Trophoblast cell (in vitro differentiated cells and primary cell): ENCODE data around the gene OR2D3.
A peak's percentile ranks its signal among the peaks of the same experiment; 100 is the strongest.

ENCODE experiments used
- DNase-seq, 2 donors: peaks; one replicate each; pipeline ENCODE4 v3.0.0-alpha.2; 2016
- H2AFZ ChIP-seq: 2 replicates; pipeline ENCODE4 v1.6.1; 2013; ENCODE audit warnings: low read length, moderate library complexity, mild to moderate bottlenecking; ENCODE audit not compliant: insufficient read depth, poor library complexity
- H2AK5ac ChIP-seq: 2 replicates; pipeline ENCODE4 v1.6.1; 2013; ENCODE audit warnings: mild to moderate bottlenecking, low read length
- H2BK120ac ChIP-seq: 2 replicates; pipeline ENCODE4 v1.6.1; 2013; ENCODE audit warnings: low read length, mild to moderate bottlenecking, moderate library complexity; ENCODE audit not compliant: insufficient read depth, poor library complexity
- H2BK12ac ChIP-seq: 2 replicates; pipeline ENCODE4 v1.6.1; 2013; ENCODE audit warnings: mild to moderate bottlenecking, low read length, moderate library complexity
- H2BK5ac ChIP-seq: 2 replicates; pipeline ENCODE4 v1.6.1; 2013; ENCODE audit warnings: low read length, low read depth, moderate library complexity, mild to moderate bottlenecking; ENCODE audit not compliant: poor library complexity
- H3K14ac ChIP-seq: 2 replicates; pipeline ENCODE4 v1.6.1; 2013; ENCODE audit warnings: mild to moderate bottlenecking, low read length
- H3K18ac ChIP-seq: 2 replicates; pipeline ENCODE4 v1.6.1; 2013; ENCODE audit warnings: mild to moderate bottlenecking, low read length
- H3K23ac ChIP-seq: 2 replicates; pipeline ENCODE4 v1.6.1; 2013; ENCODE audit warnings: low read length
- H3K27ac ChIP-seq: 2 replicates; pipeline ENCODE4 v1.5.1; 2013; ENCODE audit warnings: low read depth, mild to moderate bottlenecking, inconsistent platforms, low read length, moderate library complexity
- H3K27me3 ChIP-seq: 2 replicates; pipeline ENCODE4 v1.6.1; 2013; ENCODE audit warnings: inconsistent platforms, mild to moderate bottlenecking, low read length, moderate library complexity; ENCODE audit not compliant: insufficient read depth
- H3K36me3 ChIP-seq, 2 experiments: 1 replicate in 1 of 2; 2 replicates in 1 of 2; pipeline ENCODE4 v1.6.1; 2013; ENCODE audit warnings: low read length in 2 of 2, mild to moderate bottlenecking in 2 of 2, moderate library complexity in 1 of 2; ENCODE audit not compliant: insufficient read depth in 2 of 2, control insufficient read depth in 1 of 2
- H3K4ac ChIP-seq: 2 replicates; pipeline ENCODE4 v1.6.1; 2013; ENCODE audit warnings: low read depth, mild to moderate bottlenecking, low read length, moderate library complexity
- H3K4me1 ChIP-seq, 2 experiments: 1 replicate in 1 of 2; 2 replicates in 1 of 2; pipeline ENCODE4 v1.6.1; 2013; ENCODE audit warnings: low read length in 2 of 2, mild to moderate bottlenecking in 2 of 2, moderate library complexity in 1 of 2; ENCODE audit not compliant: insufficient read depth in 2 of 2, control insufficient read depth in 1 of 2
- H3K4me2 ChIP-seq: 2 replicates; pipeline ENCODE4 v1.6.1; 2013; ENCODE audit warnings: inconsistent platforms, mild to moderate bottlenecking, low read length, moderate library complexity
- H3K4me3 ChIP-seq: 2 replicates; pipeline ENCODE4 v1.5.1; 2013; ENCODE audit warnings: mild to moderate bottlenecking, low read depth, low read length, inconsistent platforms
- H3K79me1 ChIP-seq: one replicate; pipeline ENCODE4 v1.6.1; 2013; ENCODE audit warnings: low read length
- H3K79me2 ChIP-seq: 2 replicates; pipeline ENCODE4 v1.6.1; 2013; ENCODE audit warnings: low read length, mild to moderate bottlenecking; ENCODE audit not compliant: control insufficient read depth, insufficient read depth, poor library complexity
- H3K9ac ChIP-seq: 2 replicates; pipeline ENCODE4 v1.6.1; 2013; ENCODE audit warnings: mild to moderate bottlenecking, low read length
- H3K9me3 ChIP-seq: 2 replicates; pipeline ENCODE4 v1.6.1; 2013; ENCODE audit warnings: low read depth, mild to moderate bottlenecking, control low read depth, inconsistent platforms, low read length; ENCODE audit not compliant: insufficient read depth
- H4K12ac ChIP-seq: 2 replicates; pipeline ENCODE4 v1.6.1; 2013; ENCODE audit warnings: low read depth, mild to moderate bottlenecking, low read length, moderate library complexity
- H4K8ac ChIP-seq: 2 replicates; pipeline ENCODE4 v1.6.1; 2013; ENCODE audit warnings: low read depth, mild to moderate bottlenecking, low read length, moderate library complexity
- H4K91ac ChIP-seq: one replicate; pipeline ENCODE4 v1.6.1; 2013; ENCODE audit warnings: low read depth, mild to moderate bottlenecking, low read length, moderate library complexity
- WGBS: extraction: QIAGEN DNeasy Blood & Tissue Kit; methylation state at CpG from one replicate; pipeline ENCODE4 v1.1.7; 2013; ENCODE audit warnings: missing lambda C conversion rate; ENCODE audit not compliant: insufficient read length, insufficient coverage; ENCODE audit errors: extremely low coverage; 5-methylcytosine and 5-hydroxymethylcytosine counted together

The OR2D3 gene

GRCh38 chr11:6919698-6920097 is 1.1 kb upstream of the OR2D3 start:
- Histone ChIP-seq H4K8ac (no peak overlapping the region), H3K79me2 (no peaks in the 10 kb centered on the region), H2BK120ac (no peak overlapping the region), H3K27ac (no peak overlapping the region), H2AFZ (no peak overlapping the region), H3K9me3 (no peaks in the 10 kb centered on the region), H3K14ac (no peak overlapping the region), H3K9ac (no peak overlapping the region), H3K4me1 (no peaks in the 10 kb centered on the region), H3K4me2 (no peak overlapping the region), H4K12ac (no peak overlapping the region), H4K91ac (no peak overlapping the region), H3K36me3 (no peaks in the 10 kb centered on the region), H3K23ac (no peak overlapping the region), H2BK12ac (no peak overlapping the region), H3K79me1 (no peaks in the 10 kb centered on the region), H3K4ac (no peak overlapping the region), H3K18ac (no peak overlapping the region), H2AK5ac (no peak overlapping the region), H2BK5ac (no peak overlapping the region), H3K4me3 (no peak overlapping the region), H3K27me3 (no peaks in the 10 kb centered on the region)
- DNase-seq = no peak
- no CpG with 5 or more reads among the region's 2 CpGs for WGBS

- H3K9ac ChIP-seq = no peak overlapping the region
- DNase-seq = no peak
These were observed 4.3 kb downstream of the OR2D3 start for GRCh38 chr11:6925007-6925577.

GRCh38 chr11:6925636-6926207 is 4.9 kb downstream of the OR2D3 start:
- no peak overlapping the region for H4K91ac ChIP-seq
- no peak overlapping the region for H3K4me3 ChIP-seq
- no peak overlapping the region for H2BK12ac ChIP-seq
- no peaks in the 10 kb centered on the region for H3K9me3 ChIP-seq
- peak; percentile 35 to 71 for DNase-seq
- H3K14ac ChIP-seq = no peak overlapping the region
- peaks cover 3% of the 10 kb centered on the region for H3K79me2 ChIP-seq
- no peak overlapping the region for H2AK5ac ChIP-seq
- no peak overlapping the region for H2AFZ ChIP-seq
- H3K4me2 ChIP-seq = peak overlapping the region; percentile 71
- H3K4ac ChIP-seq = no peak overlapping the region
- H3K4me1 ChIP-seq = peaks cover 0 to 8% of the 10 kb centered on the region in 2 experiments
- no peak overlapping the region for H3K27ac ChIP-seq
- H2BK120ac ChIP-seq = no peak overlapping the region
- WGBS = no CpG with 5 or more reads among the region's 2 CpGs
- H3K79me1 ChIP-seq = peaks cover 3% of the 10 kb centered on the region
- peak overlapping the region; percentile 26 for H4K8ac ChIP-seq
- no peaks in the 10 kb centered on the region for H3K36me3 ChIP-seq
- H4K12ac ChIP-seq = no peak overlapping the region
- H3K9ac ChIP-seq = no peak overlapping the region
- no peaks in the 10 kb centered on the region for H3K27me3 ChIP-seq
- no peak overlapping the region for H3K18ac ChIP-seq
- no peak overlapping the region for H2BK5ac ChIP-seq
- no peak overlapping the region for H3K23ac ChIP-seq

More at GRCh38 chr11:6925007-6925577, 4.3 kb downstream of the OR2D3 start:
- H3K27me3 ChIP-seq = no peaks in the 10 kb centered on the region
- H3K9me3 ChIP-seq = no peaks in the 10 kb centered on the region
- H2BK5ac ChIP-seq = no peak overlapping the region
- no peaks in the 10 kb centered on the region for H3K36me3 ChIP-seq
- no peak overlapping the region for H2BK12ac ChIP-seq
- H4K12ac ChIP-seq = no peak overlapping the region
- peaks cover 3% of the 10 kb centered on the region for H3K79me1 ChIP-seq
- H3K79me2 ChIP-seq = peaks cover 3% of the 10 kb centered on the region
- no peak overlapping the region for H3K18ac ChIP-seq
- no peak overlapping the region for H2AFZ ChIP-seq
- H3K14ac ChIP-seq = no peak overlapping the region
- H3K4me3 ChIP-seq = no peak overlapping the region
- no peak overlapping the region for H3K27ac ChIP-seq
- H4K8ac ChIP-seq = no peak overlapping the region
- no peak overlapping the region for H2BK120ac ChIP-seq
- H2AK5ac ChIP-seq = no peak overlapping the region
- no peak overlapping the region for H3K4ac ChIP-seq
- H3K4me2 ChIP-seq = no peak overlapping the region
- no peak overlapping the region for H3K23ac ChIP-seq
- peaks cover 0 to 8% of the 10 kb centered on the region in 2 experiments for H3K4me1 ChIP-seq
- H4K91ac ChIP-seq = no peak overlapping the region

GRCh38 chr11:6926208-6927029 is 5.6 kb downstream of the OR2D3 start, which contains the start of gene ZNF215:
ZNF215 (plus strand) TSS chr11:6926426; CDS start chr11:6932273, 5,847 bp downstream.
- H3K4me2 ChIP-seq = peak within 1 kb of the TSS; percentile 71
- H3K23ac ChIP-seq = no peak within 1 kb of the TSS
- H3K4me3 ChIP-seq = peak within 1 kb of the TSS; percentile 79
- peak within 1 kb of the TSS; percentile 61 for H3K18ac ChIP-seq
- H3K27ac ChIP-seq = peak within 1 kb of the TSS; percentile 35
- no peak within 1 kb of the TSS for H2AK5ac ChIP-seq
- peak within 1 kb of the TSS; percentile 49 for H3K9ac ChIP-seq
- H3K4ac ChIP-seq = peak within 1 kb of the TSS; percentile 12
- no CpG with 5 or more reads among the region's 61 CpGs for WGBS
- H3K79me2 ChIP-seq = peaks cover 3% of the 10 kb centered on the region
- H3K14ac ChIP-seq = peak within 1 kb of the TSS; percentile 76
- peak; percentile 82 to 89 for DNase-seq
- peak within 1 kb of the TSS; percentile 61 for H4K91ac ChIP-seq
- no peak within 1 kb of the TSS for H2BK12ac ChIP-seq
- H2AFZ ChIP-seq = peak within 1 kb of the TSS; percentile 81
- H2BK120ac ChIP-seq = peak within 1 kb of the TSS; percentile 9
- peaks cover 3% of the 10 kb centered on the region for H3K79me1 ChIP-seq
- H2BK5ac ChIP-seq = no peak within 1 kb of the TSS
- no peaks in the 10 kb centered on the region for H3K27me3 ChIP-seq
- peak within 1 kb of the TSS; percentile 1 for H4K12ac ChIP-seq
- no peaks in the 10 kb centered on the region for H3K9me3 ChIP-seq
- H3K36me3 ChIP-seq = no peaks in the 10 kb centered on the region
- peaks cover 0 to 8% of the 10 kb centered on the region in 2 experiments for H3K4me1 ChIP-seq
- peak within 1 kb of the TSS; percentile 75 for H4K8ac ChIP-seq
